PFSK-1 (cell line): ENCODE results near the gene GHRHR.

Experiments used
- FOXP2 ChIP-seq: optimal IDR thresholded peaks from 2 replicates; pipeline ENCODE3; 2011; ENCODE audit warnings: borderline replicate concordance, control low read depth, inconsistent platforms; ENCODE audit not compliant: insufficient read depth; ENCODE audit errors: extremely low read length, extremely low read depth
- POLR2AphosphoS5 ChIP-seq: IDR thresholded peaks from 2 replicates; pipeline ENCODE4 v1.6.1; 2012; ENCODE audit warnings: low read depth, mild to moderate bottlenecking, control low read depth, low read length, moderate library complexity
- SIN3A ChIP-seq: IDR thresholded peaks from 2 replicates; pipeline ENCODE4 v1.6.1; 2012; ENCODE audit warnings: mild to moderate bottlenecking, low read length, moderate library complexity, borderline replicate concordance; ENCODE audit not compliant: insufficient read depth
- TAF1 ChIP-seq: IDR thresholded peaks from 2 replicates; pipeline ENCODE4 v1.6.1; 2012; ENCODE audit warnings: low read length, control low read depth, borderline replicate concordance; ENCODE audit not compliant: insufficient read depth
- TF ChIP-seq, protein P1 (sequence below), 2 experiments: IDR thresholded peaks; 2 replicates each; pipeline versions ENCODE4 v1.6.1 to v1.8.0; 2011 to 2012; ENCODE audit warnings: low read depth in 2 of 2, low read length in 2 of 2, control low read depth in 1 of 2, inconsistent platforms in 1 of 2, mild to moderate bottlenecking in 1 of 2, moderate library complexity in 1 of 2; ENCODE audit not compliant: insufficient read depth in 1 of 2

Gene GHRHR

DNA sequence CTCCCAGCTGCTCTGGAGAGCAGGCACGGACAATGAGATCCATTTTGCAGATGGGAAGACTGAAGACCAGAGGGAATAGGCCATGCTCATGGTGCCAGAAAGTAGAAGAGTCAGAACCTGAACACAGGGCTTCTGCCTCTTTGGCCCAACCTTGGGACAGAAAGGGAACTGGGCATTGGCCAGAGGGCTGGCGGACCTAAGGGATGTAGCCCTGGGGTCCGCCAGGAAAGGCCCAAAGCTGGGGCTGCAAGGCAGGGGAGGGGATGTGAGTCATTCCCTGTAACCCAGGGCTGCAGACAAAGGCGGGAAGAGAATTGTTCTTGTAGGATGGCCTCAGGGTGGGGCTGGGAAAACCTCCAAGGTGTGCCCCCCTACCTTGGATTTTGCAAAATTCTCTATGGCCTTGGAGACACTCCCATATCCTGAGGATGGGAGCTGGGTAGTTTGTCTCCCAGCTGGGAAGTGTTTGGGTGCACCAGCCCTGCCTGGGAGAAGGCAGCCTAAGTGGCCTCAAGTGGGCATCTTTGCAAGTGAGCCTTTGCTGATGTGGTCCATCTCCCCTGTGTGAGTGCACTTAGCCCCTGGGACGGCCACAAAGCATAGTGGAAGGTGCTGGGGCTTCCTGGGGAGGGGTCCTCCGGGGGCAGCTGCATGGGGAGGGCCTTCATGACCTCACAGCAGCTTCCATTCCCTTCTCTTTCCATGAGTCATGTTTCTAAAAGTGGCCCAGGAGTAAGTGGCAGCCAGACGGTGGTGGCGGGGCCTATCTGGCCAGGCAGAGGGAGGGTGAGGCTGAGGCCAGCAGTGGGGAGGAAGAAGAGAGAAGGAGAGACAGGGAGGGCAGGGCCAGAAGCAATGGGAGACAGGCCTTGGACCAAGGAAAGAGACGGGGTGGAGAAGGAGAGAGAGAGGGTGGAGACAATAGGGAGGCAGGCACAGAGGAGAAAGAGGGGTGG, 42.9 kb upstream of the GHRHR start:
- TF ChIP-seq POLR2AphosphoS5 = no peak

GRCh38 chr7:30921540-30922401, 42.0 kb upstream of the GHRHR start:
- TF ChIP-seq SIN3A (no peak), TAF1 (no peak), FOXP2 (no peak), POLR2AphosphoS5 (no peak)
- TF ChIP-seq, protein P1, sequence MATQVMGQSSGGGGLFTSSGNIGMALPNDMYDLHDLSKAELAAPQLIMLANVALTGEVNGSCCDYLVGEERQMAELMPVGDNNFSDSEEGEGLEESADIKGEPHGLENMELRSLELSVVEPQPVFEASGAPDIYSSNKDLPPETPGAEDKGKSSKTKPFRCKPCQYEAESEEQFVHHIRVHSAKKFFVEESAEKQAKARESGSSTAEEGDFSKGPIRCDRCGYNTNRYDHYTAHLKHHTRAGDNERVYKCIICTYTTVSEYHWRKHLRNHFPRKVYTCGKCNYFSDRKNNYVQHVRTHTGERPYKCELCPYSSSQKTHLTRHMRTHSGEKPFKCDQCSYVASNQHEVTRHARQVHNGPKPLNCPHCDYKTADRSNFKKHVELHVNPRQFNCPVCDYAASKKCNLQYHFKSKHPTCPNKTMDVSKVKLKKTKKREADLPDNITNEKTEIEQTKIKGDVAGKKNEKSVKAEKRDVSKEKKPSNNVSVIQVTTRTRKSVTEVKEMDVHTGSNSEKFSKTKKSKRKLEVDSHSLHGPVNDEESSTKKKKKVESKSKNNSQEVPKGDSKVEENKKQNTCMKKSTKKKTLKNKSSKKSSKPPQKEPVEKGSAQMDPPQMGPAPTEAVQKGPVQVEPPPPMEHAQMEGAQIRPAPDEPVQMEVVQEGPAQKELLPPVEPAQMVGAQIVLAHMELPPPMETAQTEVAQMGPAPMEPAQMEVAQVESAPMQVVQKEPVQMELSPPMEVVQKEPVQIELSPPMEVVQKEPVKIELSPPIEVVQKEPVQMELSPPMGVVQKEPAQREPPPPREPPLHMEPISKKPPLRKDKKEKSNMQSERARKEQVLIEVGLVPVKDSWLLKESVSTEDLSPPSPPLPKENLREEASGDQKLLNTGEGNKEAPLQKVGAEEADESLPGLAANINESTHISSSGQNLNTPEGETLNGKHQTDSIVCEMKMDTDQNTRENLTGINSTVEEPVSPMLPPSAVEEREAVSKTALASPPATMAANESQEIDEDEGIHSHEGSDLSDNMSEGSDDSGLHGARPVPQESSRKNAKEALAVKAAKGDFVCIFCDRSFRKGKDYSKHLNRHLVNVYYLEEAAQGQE (IDR thresholded peaks at IDR 0.05; ENCODE audit: insufficient read depth in 1 of 2, low read depth in 2 of 2, low read length in 2 of 2) = no peak

DNA sequence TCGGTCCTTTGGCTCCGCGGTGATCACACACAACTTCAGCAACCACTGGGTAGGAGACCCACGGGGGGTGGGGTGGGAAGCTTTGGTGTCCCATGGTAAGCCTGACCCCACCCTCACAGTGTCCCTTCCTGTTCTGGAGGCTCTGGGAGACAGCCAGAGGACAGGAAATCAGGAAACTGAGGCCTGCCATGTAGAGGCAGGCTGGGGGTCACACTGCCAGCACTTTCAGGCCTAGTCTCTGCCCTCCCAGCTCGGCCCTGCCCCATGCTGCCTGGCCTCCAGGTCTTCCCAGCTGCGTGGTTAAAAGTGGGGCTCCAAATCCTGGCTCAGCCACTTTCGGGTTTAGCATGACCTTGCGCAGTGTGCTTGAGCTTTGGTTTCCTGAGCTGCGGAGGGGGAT, 41.2 kb upstream of the GHRHR start:
- TF ChIP-seq FOXP2 = no peak
- TF ChIP-seq, protein P1 (IDR thresholded peaks at IDR 0.05; ENCODE audit: insufficient read depth in 1 of 2, low read depth in 2 of 2, low read length in 2 of 2) = no peak
- TF ChIP-seq POLR2AphosphoS5 = no peak
- TF ChIP-seq SIN3A = no peak
- no peak for TF ChIP-seq TAF1

DNA sequence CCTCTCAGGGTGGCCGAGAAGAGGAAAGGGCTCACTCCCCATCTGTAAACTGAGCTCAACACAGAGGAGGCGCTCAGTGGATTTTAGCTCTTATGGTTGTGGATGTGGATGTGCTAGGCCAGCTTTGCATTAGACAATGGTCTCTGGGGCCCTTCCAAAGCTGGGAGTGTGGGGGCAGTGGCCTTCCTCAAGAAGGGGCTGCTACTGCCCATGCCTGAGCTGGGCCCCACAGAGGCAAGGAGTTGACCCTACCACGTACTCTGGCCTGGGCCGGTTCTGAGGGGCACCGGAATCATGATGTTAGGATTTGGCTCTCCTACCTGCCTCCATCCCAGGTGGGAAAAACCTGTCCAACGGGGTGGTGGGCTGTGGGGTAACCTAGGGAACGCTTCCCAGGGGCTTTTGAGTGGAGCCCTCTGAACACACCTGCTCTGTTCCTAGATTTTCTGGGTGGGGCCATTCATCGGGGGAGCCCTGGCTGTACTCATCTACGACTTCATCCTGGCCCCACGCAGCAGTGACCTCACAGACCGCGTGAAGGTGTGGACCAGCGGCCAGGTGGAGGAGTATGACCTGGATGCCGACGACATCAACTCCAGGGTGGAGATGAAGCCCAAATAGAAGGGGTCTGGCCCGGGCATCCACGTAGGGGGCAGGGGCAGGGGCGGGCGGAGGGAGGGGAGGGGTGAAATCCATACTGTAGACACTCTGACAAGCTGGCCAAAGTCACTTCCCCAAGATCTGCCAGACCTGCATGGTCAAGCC, 40.6 kb upstream of the GHRHR start:
- no peak for TF ChIP-seq TAF1
- no peak for TF ChIP-seq FOXP2
- TF ChIP-seq, protein P1 (IDR thresholded peaks at IDR 0.05; ENCODE audit: insufficient read depth in 1 of 2, low read depth in 2 of 2, low read length in 2 of 2) = no peak
- no peak for TF ChIP-seq POLR2AphosphoS5

DNA sequence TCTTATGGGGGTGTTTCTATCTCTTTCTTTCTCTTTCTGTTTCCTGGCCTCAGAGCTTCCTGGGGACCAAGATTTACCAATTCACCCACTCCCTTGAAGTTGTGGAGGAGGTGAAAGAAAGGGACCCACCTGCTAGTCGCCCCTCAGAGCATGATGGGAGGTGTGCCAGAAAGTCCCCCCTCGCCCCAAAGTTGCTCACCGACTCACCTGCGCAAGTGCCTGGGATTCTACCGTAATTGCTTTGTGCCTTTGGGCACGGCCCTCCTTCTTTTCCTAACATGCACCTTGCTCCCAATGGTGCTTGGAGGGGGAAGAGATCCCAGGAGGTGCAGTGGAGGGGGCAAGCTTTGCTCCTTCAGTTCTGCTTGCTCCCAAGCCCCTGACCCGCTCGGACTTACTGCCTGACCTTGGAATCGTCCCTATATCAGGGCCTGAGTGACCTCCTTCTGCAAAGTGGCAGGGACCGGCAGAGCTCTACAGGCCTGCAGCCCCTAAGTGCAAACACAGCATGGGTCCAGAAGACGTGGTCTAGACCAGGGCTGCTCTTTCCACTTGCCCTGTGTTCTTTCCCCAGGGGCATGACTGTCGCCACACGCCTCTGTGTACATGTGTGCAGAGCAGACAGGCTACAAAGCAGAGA, 39.9 kb upstream of the GHRHR start:
- TF ChIP-seq POLR2AphosphoS5 = no peak
- no peak for TF ChIP-seq FOXP2
- TF ChIP-seq TAF1 = no peak
- TF ChIP-seq SIN3A = no peak
- TF ChIP-seq, protein P1 (IDR thresholded peaks at IDR 0.05; ENCODE audit: insufficient read depth in 1 of 2, low read depth in 2 of 2, low read length in 2 of 2) = no peak
